ENCODE measurements around the gene ITGB3. TPM values are rescaled to one million over a fixed set of nuclear protein-coding genes. Genes with fewer than 3 reads are reported as not detected.

Gene ITGB3
- total RNA-seq (2022) (0.68 TPM in 1 of 2 replicates, not detected in the other), Bru-seq, nascent RNA (not detected), BruChase-seq, experiment 1, labeled RNA remaining after a 6-hour chase (percentile 18 among the genes with signal in this experiment), BruChase-seq, experiment 2, labeled RNA remaining after a 2-hour chase (percentile 25 among the genes with signal in this experiment)
- long read RNA-seq = 0 reads

GRCh38 chr17:47253541-47254402 is at the start of gene ITGB3:
Gene ITGB3, plus strand, starts transcription at chr17:47253827. Its CDS starts 35 bp downstream, at chr17:47253862.
- Mint-ChIP-seq H3K4me3 (ENCODE audit: low read depth, unreplicated experiment) (peak within 1 kb of the TSS; percentile 83), H3K36me3 (ENCODE audit: insufficient read depth, unreplicated experiment) (peaks cover 15% of the 10 kb centered on the region), H3K4me1 (ENCODE audit: low read depth, unreplicated experiment) (peaks cover 31% of the 10 kb centered on the region), H3K27ac (ENCODE audit: unreplicated experiment) (no peak within 1 kb of the TSS), H3K27me3 (ENCODE audit: unreplicated experiment) (peaks cover 55% of the 10 kb centered on the region), H3K9me3 (ENCODE audit: low read depth, unreplicated experiment) (no peaks in the 10 kb centered on the region)
- CTCF ChIA-PET = interaction anchor here (0.6 to 1.1 kb wide), 2 partner anchors 52 to 667 kb away, joined by 3 read pairs; no protein-coding TSS in a partner anchor
- DNase-seq = peak; percentile 92
- TF ChIP-seq CTCF (IDR thresholded peaks at IDR 0.05; ENCODE audit: unreplicated experiment) = peak; percentile 54
- BruUV-seq (replicated peaks) = no TSS peak
- intact Hi-C loops (cut with micrococcal nuclease; ENCODE audit: unreplicated experiment) = no loop called here

GRCh38 chr17:47203984-47204721 is 49.5 kb upstream of the ITGB3 start:
- TF ChIP-seq CTCF (IDR thresholded peaks at IDR 0.05; ENCODE audit: unreplicated experiment) = no peak
- no peak overlapping the region for H3K27ac Mint-ChIP-seq (ENCODE audit: unreplicated experiment)
- peaks cover 26% of the 10 kb centered on the region for H3K4me1 Mint-ChIP-seq (ENCODE audit: low read depth, unreplicated experiment)
- H3K27me3 Mint-ChIP-seq (ENCODE audit: unreplicated experiment) = no peaks in the 10 kb centered on the region
- H3K4me3 Mint-ChIP-seq (ENCODE audit: low read depth, unreplicated experiment) = no peak overlapping the region
- no TSS peak for BruUV-seq (replicated peaks)
- DNase-seq = no peak
- CTCF ChIA-PET = no interaction called here
- H3K9me3 Mint-ChIP-seq (ENCODE audit: low read depth, unreplicated experiment) = peaks cover 2% of the 10 kb centered on the region
- H3K36me3 Mint-ChIP-seq (ENCODE audit: insufficient read depth, unreplicated experiment) = no peaks in the 10 kb centered on the region
- intact Hi-C loops (cut with micrococcal nuclease; ENCODE audit: unreplicated experiment) = no loop called here

- CTCF ChIA-PET = interaction anchor here (0.6 kb wide), 1 partner anchor 128 kb away, joined by 4 read pairs; no protein-coding TSS in a partner anchor
- no peak for DNase-seq
- Mint-ChIP-seq H3K4me1 (ENCODE audit: low read depth, unreplicated experiment) (peaks cover 26% of the 10 kb centered on the region), H3K9me3 (ENCODE audit: low read depth, unreplicated experiment) (peaks cover 2% of the 10 kb centered on the region), H3K4me3 (ENCODE audit: low read depth, unreplicated experiment) (peak overlapping the region; percentile 4), H3K27ac (ENCODE audit: unreplicated experiment) (peak overlapping the region; percentile 33), H3K27me3 (ENCODE audit: unreplicated experiment) (no peaks in the 10 kb centered on the region), H3K36me3 (ENCODE audit: insufficient read depth, unreplicated experiment) (no peaks in the 10 kb centered on the region)
- intact Hi-C loops (cut with micrococcal nuclease; ENCODE audit: unreplicated experiment) = no loop called here
- TF ChIP-seq CTCF (IDR thresholded peaks at IDR 0.05; ENCODE audit: unreplicated experiment) = no peak
- TSS peak; percentile 92 for BruUV-seq (replicated peaks)
These were observed 48.8 kb upstream of the ITGB3 start for GRCh38 chr17:47204722-47205418.
